ENCODE results near the gene HIBADH.

DNA sequence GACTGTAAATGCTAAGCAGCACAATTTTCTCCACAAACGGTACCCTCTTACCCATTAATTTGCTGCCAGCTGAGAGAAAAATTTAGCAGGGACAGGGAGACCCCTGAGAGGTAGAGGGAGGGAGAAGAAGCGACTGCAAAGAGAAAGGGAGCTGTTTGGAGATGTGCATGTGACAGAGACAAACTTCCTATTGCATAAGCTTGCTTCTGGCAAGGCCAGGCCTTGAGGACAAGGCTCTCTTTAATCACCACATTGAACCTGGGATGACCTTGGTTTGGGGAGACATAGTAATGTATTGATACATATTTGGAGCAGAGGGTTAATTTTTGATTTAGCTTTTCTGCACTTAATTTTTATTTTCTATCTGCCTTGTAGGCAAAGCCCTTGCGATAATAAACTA lies 31.1 kb upstream of the HIBADH start:
- TF ChIP-seq GATA2 (IDR thresholded peaks at IDR 0.05; ENCODE audit: low read depth, low read length) (no peak), GATA3 (IDR thresholded peaks at IDR 0.05; ENCODE audit: low read depth, low read length) (no peak)
